GM18868 (cell line): ENCODE results near the gene TCF4.
"Not testable (repeated sequence)": the region's sequence is repeated elsewhere in the genome, so short reads cannot be mapped to it uniquely, and the experiment has no call there.

Experiments
- ATAC-seq: cut with Tn5 transposase; IDR thresholded peaks from one replicate; pipeline ENCODE4 v1.9.1; 2021; ENCODE audit warnings: mild to moderate bottlenecking, moderate library complexity; ENCODE audit not compliant: unreplicated experiment

TCF4 gene

DNA sequence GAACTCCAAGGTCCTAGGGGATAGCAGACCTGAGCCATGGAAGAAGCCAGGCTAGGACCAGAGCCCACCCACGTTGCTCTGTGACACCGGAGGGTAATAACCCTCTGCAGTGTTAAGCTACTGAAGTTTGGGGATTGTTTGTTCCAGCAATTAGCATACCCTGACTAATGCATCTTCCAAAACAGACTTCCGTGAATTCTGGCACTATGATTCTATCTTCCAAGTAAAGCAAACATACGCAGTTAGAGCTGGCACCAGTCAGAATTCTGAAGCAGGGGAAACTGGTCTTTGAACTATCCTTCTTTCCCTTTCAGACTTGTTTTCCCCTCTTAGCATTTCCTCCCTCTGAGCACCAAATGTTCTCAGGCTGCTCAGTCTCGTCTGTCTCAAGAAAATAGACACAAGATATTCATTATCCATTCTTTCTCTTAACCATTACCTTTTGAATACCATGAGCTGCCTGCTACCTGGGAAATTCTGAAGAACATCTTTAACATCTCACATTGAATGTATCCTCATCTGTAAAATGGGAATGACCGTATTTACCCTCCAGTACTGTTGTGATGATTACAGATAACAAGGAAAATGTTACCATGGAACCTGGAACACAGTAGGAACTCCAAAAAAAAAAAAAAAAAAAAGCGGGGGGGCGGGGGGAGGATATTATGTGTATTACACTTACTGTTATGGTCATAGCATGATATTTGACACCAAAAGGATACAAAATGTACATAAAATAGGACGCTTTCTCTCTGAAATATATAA is 108.2 kb downstream of the TCF4 start:
- ATAC-seq, result no peak

DNA sequence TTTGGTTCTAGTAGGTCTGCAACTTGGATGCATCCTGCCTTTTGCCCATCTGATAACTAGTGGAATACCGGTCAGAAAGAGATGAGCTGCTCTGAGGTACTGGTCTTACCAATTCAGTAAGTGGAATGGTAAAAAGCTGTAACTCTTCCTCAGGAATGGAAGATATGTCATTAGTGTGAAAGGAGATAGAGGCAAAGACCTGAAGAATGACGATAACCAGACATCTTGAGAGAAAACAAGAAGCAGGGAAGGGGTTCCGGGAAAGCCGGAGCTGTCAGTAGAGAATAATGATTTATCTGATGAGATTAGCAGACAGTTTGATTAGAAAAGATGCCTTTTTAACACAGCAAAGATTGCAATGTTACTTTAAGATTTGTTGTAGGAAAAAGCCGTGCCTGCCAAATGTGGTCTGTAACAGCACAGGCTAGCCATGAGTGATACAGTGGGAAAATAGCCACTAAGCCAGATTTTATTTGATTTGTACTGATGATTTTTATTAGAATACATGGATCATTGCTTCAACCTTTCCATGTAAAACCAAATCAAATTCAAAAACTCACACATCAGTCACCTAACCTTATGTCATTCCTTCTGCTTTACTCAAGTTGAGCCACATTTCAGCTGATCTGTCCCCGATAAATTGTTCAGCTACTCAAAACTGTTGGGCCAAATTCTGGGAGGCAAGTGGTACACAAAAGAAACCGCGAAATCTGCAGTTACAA is 110.0 kb downstream of the TCF4 start:
- peak; percentile 25 for ATAC-seq

DNA sequence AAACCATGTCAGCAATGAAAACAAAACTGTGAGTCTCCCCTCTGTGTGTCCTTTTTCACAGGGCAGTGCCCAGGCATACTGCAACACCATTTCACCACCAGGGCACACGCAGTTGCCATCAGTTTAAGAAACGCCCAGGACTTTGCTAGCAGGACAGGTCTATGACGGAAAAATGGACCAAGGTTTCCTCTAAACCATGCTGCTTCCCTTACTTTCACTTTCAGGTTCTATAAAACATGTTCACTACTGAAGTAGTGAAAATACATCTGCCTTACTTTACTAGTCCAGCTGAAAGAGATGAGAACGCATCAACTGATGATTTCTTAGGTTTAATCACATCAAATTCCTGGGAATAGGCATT is 110.5 kb downstream of the TCF4 start:
- ATAC-seq, result peak; percentile 91

DNA sequence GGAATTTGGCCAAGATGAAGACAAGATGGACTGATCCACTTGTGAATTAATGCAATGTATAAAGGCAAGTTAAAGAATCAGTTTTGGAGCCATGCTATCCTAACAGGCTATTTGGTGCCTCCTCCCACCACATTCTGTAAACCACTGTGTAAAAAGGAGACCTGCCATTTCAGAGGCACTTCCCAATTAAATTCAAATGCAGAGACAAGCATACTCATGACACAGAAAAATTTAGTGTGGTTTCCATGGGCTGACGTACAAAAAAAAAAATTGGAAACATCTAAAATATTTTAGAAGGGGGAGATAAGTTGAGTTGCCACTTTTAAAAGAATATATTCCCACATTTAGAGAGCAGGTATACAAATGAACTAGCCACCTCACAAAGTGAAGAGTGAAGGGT is 112.1 kb downstream of the TCF4 start:
- ATAC-seq, result no peak

DNA sequence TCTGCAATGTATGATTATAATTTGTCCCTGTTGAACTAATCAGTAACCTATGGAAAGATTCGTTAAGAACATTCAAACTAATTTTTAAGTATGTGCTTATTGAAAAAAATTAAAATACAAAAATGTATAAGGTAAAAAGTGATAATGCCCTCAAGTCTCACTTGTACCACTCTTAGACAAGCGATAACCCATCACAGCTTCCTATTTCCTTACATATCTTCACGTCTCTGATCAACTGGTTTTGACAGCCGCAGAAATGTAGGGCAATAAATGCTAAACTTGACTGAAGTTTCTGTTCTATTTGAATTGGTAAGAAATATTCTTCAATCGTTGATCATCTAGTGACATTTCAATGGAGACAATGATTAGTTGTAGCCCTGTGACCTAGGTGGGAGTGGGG is 112.5 kb downstream of the TCF4 start:
- no peak for ATAC-seq

DNA sequence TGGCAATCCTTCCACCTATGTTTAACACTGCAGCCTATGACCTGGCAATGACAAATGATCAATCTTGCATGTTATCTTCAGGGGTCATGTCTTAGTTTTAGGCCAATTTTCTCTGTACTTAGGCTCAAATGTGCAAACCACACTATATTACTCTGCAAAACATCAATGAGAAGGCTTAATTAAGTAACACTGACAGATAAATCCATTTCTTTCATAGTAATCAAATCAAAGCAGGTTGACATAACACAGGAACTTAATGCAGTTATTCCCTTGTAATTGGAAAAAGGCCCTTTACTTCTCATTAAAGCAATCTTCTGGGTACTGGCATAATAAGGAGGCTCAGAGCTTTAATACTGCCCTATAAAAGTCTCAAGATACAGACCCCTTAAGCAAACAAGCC is 114.4 kb downstream of the TCF4 start:
- no peak for ATAC-seq

DNA sequence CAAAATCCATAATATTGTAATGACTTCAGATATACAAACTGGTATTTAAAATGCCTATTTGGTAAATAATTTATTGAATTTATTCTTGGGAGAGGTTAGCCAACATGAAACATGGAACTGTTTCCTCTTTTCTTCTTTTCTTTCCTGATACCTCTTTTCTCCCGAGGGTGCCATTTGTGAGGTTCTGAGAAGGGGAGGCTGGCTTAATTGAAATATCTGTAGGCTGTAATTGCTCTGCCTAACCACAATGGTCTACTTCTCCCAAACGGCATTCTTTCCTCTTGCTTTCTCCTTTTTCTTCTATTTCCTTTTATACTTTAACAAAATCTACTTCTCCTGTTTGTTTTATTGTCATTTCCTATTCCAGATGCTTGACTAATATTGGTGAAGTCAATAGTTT is 114.9 kb downstream of the TCF4 start:
- no peak for ATAC-seq

DNA sequence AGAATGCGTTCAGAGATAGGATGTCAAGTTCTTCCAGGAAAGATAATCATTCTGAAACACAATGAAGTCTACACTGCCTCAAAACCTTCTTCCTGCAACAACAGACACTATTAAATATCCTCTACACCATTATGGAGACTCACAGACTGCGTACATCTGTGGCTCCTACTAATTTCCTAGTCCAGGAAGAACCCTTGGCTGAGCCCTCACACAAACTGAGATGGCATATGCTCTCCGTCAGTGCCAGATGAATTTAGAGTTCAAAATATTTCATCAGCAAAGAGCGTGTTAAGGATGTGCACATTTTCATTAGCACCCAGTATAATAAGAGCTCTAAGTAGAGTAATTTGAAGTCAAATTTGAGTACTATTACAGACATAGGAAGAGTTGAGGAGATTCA is 117.2 kb downstream of the TCF4 start:
- ATAC-seq, result no peak

DNA sequence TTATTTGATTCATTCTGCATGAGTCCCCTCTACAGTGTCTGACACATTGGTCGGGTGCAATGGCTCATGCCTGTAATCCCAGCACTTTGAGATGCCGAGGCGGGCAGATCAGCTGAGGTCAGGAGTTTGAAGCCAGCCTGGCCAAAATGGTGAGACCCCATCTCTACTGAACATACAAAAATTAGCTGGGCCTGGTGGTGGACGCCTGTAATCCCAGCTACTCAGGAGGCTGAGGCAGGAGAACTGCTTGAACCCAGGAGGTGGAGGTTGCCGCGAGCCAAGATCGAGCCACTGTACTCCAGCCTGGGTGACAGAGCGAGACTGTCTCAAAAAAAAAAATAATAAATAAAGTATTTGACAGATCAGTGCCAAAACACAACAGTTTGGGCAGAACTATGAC is 118.9 kb downstream of the TCF4 start:
- not testable (repeated sequence) for ATAC-seq

DNA sequence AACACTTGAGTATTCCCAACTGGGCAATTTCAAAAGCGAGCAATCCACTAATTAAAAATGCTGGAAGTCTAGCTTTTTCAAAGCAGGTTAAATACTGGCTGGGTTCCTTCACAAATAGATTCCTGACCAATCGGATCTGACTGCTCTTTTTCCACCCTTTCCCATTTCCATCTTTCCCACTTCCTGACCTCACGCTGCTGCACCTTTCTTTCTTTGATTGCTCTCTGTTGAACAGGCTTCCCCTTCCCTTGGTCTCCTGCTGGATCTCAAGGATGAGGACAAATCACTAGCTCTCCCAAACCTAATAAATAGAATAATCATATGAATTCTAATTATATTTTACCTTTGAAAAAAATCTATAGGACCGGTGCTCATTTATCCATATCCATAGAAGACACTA is 121.2 kb downstream of the TCF4 start:
- no peak for ATAC-seq

DNA sequence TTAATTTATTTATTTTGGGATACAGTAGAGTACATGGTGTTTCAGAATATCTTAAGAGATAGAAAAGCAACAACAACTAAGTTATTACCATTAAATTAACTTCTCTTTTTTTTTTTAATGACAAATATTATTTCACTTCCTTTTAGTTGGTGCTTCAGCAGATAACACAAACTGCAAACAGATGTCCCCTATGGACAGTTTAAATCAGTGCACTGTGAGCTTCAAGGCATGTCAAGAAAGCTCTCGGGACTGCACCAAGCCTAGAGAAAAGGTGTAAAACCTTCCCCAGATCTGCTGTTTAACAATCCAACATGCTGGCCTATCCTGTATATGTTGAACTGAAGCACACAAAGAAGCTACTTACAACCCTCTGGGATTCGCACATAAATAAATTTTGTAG is 122.7 kb downstream of the TCF4 start:
- no peak for ATAC-seq

DNA sequence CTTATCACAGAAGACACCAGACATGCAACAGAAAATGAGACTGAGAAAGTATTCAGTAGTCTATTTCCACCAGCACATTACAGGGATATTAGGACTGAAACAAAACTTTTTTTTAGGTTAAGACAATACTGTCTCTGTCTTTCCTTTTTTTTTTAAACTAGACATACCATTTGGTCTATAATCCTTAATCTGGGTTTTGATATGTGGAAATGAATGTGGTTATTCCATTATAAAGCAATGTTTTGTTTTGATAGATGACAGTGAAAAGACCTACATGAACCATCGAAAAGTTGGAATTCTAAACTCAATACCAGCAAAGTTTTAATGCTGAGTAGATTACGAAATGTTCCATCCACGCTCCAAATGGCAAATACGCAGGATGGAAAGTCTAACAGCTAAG is 123.4 kb downstream of the TCF4 start:
- ATAC-seq, result no peak

DNA sequence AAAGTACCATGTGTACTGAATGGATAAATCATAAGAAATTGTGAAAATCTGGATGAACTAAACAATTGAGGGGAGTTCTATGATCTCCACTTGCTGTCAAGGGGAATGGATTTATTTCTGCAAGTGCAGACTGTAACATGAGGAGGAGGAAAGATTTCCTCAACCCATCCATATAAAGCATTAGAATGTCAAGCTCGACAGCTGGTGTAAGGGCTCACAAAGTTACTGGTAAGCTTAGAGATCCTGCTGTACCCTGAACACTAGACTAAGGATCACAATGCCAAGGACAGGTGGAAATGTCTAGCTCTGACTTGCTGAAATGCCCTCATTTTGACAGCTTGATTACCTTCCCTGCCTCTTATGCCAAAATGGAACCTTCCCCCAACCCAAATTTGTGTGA is 125.3 kb downstream of the TCF4 start:
- no peak for ATAC-seq

DNA sequence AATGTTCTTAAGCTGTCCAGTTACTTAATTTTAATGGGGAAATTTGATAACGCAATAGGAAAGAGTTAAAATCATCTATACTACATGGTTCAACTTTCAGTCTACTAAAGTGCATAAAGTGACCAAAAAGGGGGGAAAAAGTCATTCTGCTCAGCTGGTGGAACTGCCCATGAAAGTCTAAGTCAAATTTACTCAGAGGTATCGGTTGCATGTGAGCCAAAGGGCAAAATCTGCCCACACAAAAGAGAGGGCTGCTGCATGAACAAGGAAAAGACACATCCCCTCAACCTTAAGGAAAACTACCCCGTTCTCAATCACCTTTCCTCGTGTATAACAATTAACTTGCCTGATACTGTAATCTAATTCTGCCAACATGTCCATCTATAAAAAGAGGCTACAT is 126.1 kb downstream of the TCF4 start:
- no peak for ATAC-seq

DNA sequence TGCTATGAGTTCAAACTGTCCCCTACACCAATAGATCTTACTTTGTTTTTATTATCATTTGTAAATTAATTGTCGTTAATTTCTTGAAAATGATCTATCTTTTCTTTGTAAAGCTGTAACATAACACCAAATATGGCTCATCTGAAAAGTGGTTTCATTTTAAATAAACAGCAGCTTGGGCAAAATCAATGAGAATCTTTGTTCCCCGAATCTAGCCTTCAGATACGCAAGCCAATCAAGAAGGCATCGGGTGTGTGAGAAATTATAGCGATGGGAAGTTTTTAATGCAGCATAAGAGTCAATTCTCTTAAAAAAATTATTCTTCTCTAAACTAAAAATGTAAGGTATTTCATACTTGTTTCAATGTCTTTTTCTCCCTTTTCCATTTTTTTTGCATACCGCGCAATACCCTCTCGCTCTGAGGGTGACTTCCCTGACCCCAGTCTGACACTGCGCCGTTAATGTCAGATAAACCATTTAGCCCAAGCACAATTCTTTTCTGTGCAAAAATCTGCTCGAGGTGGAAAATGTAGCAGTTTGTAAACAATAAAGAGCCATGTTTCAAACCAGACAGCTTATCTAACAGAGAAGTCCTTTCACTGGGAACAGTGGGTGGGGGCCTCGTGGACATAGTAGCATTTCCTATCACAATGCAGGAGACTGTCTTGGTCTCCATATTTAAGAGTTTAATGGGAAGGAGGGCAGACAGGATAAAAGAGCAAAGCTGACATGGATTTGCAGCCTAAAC is 129.4 kb downstream of the TCF4 start:
- no peak for ATAC-seq

DNA sequence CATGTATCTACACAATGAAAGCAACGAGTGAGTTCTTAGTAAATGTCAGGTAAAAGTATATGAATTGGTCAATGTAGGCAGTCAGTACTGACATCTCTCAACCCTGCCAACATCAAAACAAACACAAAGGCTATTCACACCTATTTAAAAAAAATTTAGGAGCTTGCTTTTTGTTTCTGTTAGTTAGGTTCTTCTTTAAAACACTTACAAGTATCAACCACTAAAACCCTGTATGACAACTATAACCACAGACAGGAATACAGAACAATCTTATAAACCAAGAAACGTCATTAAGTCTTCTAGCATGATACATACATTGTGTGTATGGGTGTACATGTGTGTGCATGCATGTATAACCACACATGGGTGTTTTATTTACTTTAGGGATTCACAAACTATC is 131.0 kb downstream of the TCF4 start:
- ATAC-seq, result no peak

DNA sequence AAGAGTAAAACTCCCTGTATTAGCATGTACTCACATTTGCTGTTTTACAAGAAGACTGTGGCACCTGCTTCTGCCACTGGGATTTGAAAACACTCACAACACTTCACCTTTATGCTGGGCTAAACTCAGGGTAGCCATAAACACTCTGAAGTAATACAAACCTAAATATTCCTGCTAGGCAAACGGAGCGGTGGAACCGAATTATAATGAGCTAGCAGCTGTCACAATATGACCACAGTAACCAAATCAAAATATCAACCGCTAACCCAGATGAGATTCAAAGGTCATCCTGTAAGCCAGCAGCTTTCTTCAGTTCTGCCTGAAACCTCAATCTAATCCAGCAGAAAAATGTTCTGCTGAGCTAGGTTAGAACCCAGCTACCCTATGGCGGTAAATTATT is 132.1 kb downstream of the TCF4 start:
- no peak for ATAC-seq

DNA sequence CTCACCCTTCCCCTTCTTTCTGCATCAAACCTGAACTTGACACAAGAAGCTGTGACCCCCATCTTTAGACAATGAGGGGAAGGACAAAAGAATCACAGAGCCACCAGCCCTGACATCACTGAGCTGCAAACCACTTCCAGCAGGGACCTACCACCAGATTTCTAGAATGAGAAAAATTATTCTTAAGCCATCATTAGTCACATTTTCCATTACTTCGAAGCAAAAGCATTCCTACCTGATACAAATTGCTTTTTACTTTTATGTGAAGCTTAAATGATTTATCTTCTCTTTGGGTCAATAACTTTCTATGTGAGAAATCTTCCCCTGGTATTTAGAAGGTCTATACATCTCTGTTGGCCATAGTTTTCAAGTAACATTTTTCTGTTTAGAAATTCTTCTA is 134.8 kb downstream of the TCF4 start:
- ATAC-seq, result no peak

DNA sequence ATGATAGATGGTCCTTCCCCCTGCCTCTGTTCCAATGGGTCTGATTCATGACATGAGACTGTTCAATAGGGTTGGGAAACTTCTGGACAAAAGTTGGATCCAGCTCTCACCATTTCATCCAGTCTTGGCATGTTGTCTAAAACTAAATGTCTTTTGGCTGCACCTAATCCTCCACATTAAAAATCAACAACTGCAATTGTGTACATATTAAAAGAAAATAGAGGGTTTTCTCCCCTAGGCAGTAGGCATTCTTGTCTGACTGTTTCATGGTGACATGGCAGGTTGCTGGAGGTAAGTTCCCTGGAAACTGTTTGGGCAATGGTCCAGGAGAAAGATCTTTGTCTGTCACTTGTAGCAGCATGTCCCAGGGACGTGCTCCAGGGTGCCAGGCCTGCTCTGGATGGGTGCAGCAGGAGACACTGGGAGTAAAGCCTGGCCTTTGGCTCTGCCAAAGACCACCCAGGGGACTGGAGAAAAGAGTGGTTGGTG is 135.8 kb downstream of the TCF4 start:
- no peak for ATAC-seq

DNA sequence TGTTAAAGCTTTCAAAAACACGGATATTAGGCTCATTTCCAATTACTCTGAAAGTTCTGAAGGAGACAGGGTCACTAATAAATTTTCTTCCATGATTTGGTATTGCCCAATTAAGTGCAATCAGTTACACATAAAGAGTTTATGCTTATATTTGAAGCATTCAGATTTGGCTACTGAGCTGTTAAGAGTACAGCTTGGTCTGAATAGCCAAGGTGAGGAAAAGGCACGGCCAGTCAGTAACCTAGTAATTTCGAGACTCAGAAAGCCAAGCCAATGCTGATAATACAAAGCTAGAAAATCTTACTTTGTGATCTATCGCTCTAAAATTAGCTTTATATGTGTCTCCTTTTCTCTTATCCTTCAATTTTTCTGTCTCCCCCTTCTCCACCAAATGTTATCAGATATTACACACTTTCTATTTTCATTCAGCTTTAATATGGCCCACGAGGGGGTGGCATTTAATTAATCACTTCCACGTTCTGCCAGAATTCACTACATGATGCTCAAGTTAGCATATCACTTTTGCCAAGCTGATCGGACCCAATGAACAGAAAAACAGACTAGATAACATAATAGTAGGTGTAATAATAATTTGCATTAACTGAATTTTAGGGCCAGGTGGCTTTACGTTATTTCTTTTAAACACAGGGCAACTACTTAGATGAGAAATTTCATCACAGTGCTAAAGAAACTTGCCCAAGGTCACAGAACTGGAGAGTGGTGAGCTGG is 138.4 kb downstream of the TCF4 start:
- ATAC-seq, result no peak

DNA sequence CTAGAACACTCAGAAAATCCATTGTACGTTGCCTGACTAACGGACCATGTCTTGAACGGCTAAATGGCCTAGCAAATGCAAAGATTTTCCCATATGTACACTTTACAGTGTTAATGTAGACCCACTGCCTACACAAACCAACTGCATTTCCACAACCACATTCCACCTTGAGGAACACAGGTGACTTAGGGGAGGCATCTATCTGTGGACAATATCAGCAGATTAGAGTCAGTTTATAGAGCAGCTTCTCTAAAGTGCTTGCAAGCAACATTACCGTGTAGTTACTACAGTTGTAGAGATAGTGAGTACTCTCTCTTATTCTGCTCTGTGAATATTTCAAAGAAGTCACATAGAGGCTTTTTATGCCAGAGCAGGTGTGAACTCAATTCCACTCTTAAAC is 139.6 kb downstream of the TCF4 start:
- ATAC-seq, result no peak
